Neuron (in vitro differentiated cells): ENCODE results near the gene BEST4.
"Not testable (repeated sequence)": the region's sequence is repeated elsewhere in the genome, so short reads cannot be mapped to it uniquely, and the experiment has no call there.

Source experiments
- H2AFZ ChIP-seq: one replicate; pipeline ENCODE4 v1.6.1; 2013; ENCODE audit warnings: low read depth, mild to moderate bottlenecking, inconsistent platforms, low read length, moderate library complexity
- H3K27me3 ChIP-seq: one replicate; pipeline ENCODE4 v1.6.1; 2013; ENCODE audit warnings: low read length; ENCODE audit not compliant: insufficient read depth
- H3K36me3 ChIP-seq: one replicate; pipeline ENCODE4 v1.6.1; 2013; ENCODE audit warnings: low read length; ENCODE audit not compliant: insufficient read depth
- H3K4me1 ChIP-seq: one replicate; pipeline ENCODE4 v1.6.1; 2013; ENCODE audit warnings: low read length; ENCODE audit not compliant: insufficient read depth
- H3K4me3 ChIP-seq: 2 replicates; pipeline ENCODE4 v1.5.1; 2013; ENCODE audit warnings: mild to moderate bottlenecking, low read length, moderate library complexity
- H3K9me3 ChIP-seq: one replicate; pipeline ENCODE4 v1.6.1; 2013; ENCODE audit warnings: low read length

Gene BEST4

GRCh38 chr1:44824392-44824791 lies 36.4 kb upstream of the BEST4 start:
- not testable (repeated sequence) for H3K9me3 ChIP-seq, H3K27me3 ChIP-seq, H2AFZ ChIP-seq, H3K4me3 ChIP-seq, H3K4me1 ChIP-seq
- peaks cover 17% of the 10 kb centered on the region for H3K36me3 ChIP-seq

- no peak overlapping the region for H2AFZ ChIP-seq
- no peak overlapping the region for H3K4me3 ChIP-seq
- H3K9me3 ChIP-seq, result peaks cover 8% of the 10 kb centered on the region
- H3K36me3 ChIP-seq, result peaks cover 14% of the 10 kb centered on the region
- no peaks in the 10 kb centered on the region for H3K27me3 ChIP-seq
- H3K4me1 ChIP-seq, result no peaks in the 10 kb centered on the region
Observed at GRCh38 chr1:44822981-44823451, 35.0 kb upstream of the BEST4 start.

- H2AFZ ChIP-seq, result no peak overlapping the region
- H3K4me1 ChIP-seq, result no peaks in the 10 kb centered on the region
Observed at GRCh38 chr1:44822131-44822701, 34.2 kb upstream of the BEST4 start.

DNA sequence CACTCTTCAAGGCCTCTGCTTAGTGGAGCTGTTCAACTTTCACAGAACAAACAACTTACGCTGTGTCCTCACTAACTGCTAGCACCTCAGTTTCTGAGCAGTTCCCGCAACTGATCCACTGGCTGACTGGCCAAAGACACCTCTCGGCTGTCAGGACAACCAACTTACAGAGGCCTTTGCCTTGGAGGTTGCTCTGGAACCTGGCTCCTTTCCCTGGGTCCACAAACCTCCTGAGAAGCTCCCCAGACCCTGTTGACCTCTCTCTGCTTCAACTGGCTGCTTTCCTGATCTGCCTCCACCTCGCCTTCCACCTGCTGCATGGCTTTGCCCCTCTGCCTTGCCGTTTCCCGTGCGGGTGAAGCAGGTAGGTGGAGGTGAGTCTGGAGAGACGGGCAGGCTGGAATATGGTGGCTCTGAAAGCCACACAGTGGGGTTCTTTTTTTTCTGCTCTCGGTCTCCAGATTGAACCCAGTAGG lies 33.3 kb upstream of the BEST4 start:
- H3K4me3 ChIP-seq, result no peak overlapping the region
- H3K4me1 ChIP-seq, result no peaks in the 10 kb centered on the region
- H2AFZ ChIP-seq, result no peak overlapping the region
- H3K27me3 ChIP-seq, result no peaks in the 10 kb centered on the region
- H3K36me3 ChIP-seq, result peaks cover 1% of the 10 kb centered on the region
- H3K9me3 ChIP-seq, result peaks cover 8% of the 10 kb centered on the region

More at GRCh38 chr1:44822131-44822701, 34.2 kb upstream of the BEST4 start:
- no peak overlapping the region for H3K4me3 ChIP-seq
- H3K36me3 ChIP-seq, result peaks cover 9% of the 10 kb centered on the region
- H3K9me3 ChIP-seq, result peaks cover 8% of the 10 kb centered on the region
- no peaks in the 10 kb centered on the region for H3K27me3 ChIP-seq

- no peak overlapping the region for H2AFZ ChIP-seq
- H3K36me3 ChIP-seq, result no peaks in the 10 kb centered on the region
- H3K9me3 ChIP-seq, result peaks cover 8% of the 10 kb centered on the region
- H3K27me3 ChIP-seq, result no peaks in the 10 kb centered on the region
- no peaks in the 10 kb centered on the region for H3K4me1 ChIP-seq
- H3K4me3 ChIP-seq, result no peak overlapping the region
Observed at GRCh38 chr1:44820328-44821239, 32.6 kb upstream of the BEST4 start.

GRCh38 chr1:44819608-44820327 lies 31.8 kb upstream of the BEST4 start:
- Histone ChIP-seq H3K36me3 (peaks cover 2% of the 10 kb centered on the region), H2AFZ (no peak overlapping the region), H3K9me3 (peaks cover 8% of the 10 kb centered on the region), H3K4me1 (no peaks in the 10 kb centered on the region), H3K27me3 (no peaks in the 10 kb centered on the region), H3K4me3 (no peak overlapping the region)

DNA sequence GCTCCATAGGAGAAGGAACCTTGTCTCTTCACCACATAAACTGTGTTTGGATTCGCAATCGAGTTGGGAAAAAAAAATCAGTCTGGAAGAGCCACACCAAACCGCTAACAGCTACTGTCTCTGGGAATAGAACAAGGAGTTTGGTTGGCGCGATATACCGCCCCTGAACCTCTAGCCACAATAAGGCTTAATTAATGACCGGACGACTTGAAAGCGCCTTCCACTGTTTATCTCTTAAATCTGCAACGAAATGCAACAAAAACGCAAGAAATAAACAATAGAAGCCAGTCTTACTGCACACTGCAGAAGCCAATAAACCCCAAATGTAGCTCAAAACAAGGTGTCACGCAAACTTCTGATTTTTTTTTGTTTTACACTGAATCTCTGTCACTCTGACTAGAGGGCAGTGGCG lies 31.2 kb upstream of the BEST4 start:
- no peaks in the 10 kb centered on the region for H3K27me3 ChIP-seq
- H3K9me3 ChIP-seq, result peaks cover 8% of the 10 kb centered on the region
- no peaks in the 10 kb centered on the region for H3K4me1 ChIP-seq
- H3K36me3 ChIP-seq, result peaks cover 3% of the 10 kb centered on the region
- H2AFZ ChIP-seq, result no peak overlapping the region
- no peak overlapping the region for H3K4me3 ChIP-seq

DNA sequence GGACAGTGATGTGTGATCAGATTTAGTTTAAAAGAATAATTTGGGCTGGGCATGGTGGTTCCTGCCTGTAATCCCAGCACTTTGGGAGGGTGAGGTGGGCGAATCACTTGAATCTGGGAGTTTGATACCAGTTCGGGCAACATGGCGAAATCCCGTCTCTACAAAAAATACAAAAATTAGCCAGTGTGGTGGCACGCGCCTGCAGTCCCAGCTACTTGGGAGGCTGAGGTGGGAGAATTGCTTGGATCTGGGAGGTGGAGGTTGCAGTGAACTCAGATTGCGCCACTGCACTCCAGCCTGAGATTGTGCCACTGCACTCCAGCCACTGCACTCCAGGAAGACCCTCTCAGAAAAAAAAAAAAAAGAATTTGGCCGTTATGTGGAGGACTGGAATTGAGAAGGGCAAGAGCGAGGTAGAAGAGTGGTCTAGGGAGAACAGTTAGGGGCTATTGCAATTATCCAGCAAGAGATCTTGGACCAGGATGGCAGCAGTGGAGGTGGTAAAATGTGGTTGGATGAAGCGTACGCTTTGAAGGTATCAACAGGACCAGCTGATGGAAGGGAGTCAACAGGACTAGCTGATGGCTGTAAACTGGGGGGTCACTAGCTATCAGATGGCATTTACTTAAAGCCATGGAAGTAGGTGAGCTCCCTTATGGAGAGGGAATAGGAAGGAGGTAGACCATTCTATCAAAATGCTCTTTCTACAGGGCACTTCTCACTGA lies 30.0 kb upstream of the BEST4 start:
- Histone ChIP-seq H3K9me3 (peaks cover 8% of the 10 kb centered on the region), H3K4me1 (no peaks in the 10 kb centered on the region), H3K36me3 (peaks cover 7% of the 10 kb centered on the region), H2AFZ (no peak overlapping the region), H3K4me3 (no peak overlapping the region), H3K27me3 (no peaks in the 10 kb centered on the region)

- no peaks in the 10 kb centered on the region for H3K27me3 ChIP-seq
- no peaks in the 10 kb centered on the region for H3K4me1 ChIP-seq
- H3K9me3 ChIP-seq, result peaks cover 8% of the 10 kb centered on the region
- H2AFZ ChIP-seq, result no peak overlapping the region
- H3K36me3 ChIP-seq, result peaks cover 7% of the 10 kb centered on the region
- no peak overlapping the region for H3K4me3 ChIP-seq
Observed at GRCh38 chr1:44817307-44817706, 29.3 kb upstream of the BEST4 start.

DNA sequence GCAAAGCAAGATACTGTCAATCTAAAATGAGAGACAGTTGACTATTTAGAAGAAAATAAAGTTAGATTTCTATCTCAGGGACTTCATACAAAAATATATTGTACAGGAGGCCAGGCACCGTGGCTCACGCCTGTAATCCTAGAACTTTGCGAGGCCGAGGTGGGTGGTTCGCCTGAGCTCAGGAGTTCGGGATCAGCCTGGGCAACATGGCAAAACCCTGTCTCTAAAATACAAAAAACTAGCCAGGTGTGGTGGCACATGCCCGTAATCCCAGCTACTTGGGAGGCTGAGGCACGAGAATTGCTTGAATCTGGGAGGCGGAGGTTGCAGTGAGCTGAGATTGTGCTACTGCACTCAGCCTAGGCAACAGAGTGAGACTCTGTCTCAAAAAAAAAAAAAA lies 28.0 kb upstream of the BEST4 start:
- not testable (repeated sequence) for H3K9me3 ChIP-seq, H3K36me3 ChIP-seq, H2AFZ ChIP-seq, H3K4me3 ChIP-seq, H3K27me3 ChIP-seq, H3K4me1 ChIP-seq

GRCh38 chr1:44812822-44813543 lies 25.0 kb upstream of the BEST4 start:
- Histone ChIP-seq H3K4me1 (peaks cover 20% of the 10 kb centered on the region), H3K27me3 (no peaks in the 10 kb centered on the region), H3K4me3 (no peak overlapping the region), H2AFZ (no peak overlapping the region), H3K9me3 (no peaks in the 10 kb centered on the region), H3K36me3 (peaks cover 7% of the 10 kb centered on the region)

GRCh38 chr1:44811234-44811633 lies 23.3 kb upstream of the BEST4 start:
- no peaks in the 10 kb centered on the region for H3K9me3 ChIP-seq
- peaks cover 34% of the 10 kb centered on the region for H3K4me1 ChIP-seq
- H2AFZ ChIP-seq, result no peak overlapping the region
- peaks cover 7% of the 10 kb centered on the region for H3K36me3 ChIP-seq
- H3K4me3 ChIP-seq, result no peak overlapping the region
- no peaks in the 10 kb centered on the region for H3K27me3 ChIP-seq
